NCI-H2171 (cell line): Measurements from ENCODE around the gene GPR31.

Source experiments
- DNase-seq: peaks from one replicate; lab custom pipeline; 2025; lab: John Stamatoyannopoulos, UW

The GPR31 gene

GRCh38 chr6:167137881-167138280, 19.9 kb downstream of the GPR31 start:
- no peak for DNase-seq

- DNase-seq, result no peak
Measured at GRCh38 chr6:167137081-167137480, 20.7 kb downstream of the GPR31 start.

- no peak for DNase-seq
Measured at GRCh38 chr6:167136376-167136775, 21.4 kb downstream of the GPR31 start.

- no peak for DNase-seq
Measured at GRCh38 chr6:167134448-167135328, 23.1 kb downstream of the GPR31 start.

- DNase-seq, result no peak
Measured at GRCh38 chr6:167130712-167131684, 26.8 kb downstream of the GPR31 start.

GRCh38 chr6:167130008-167130677, 27.6 kb downstream of the GPR31 start:
- no peak for DNase-seq

- no peak for DNase-seq
Measured at GRCh38 chr6:167129562-167129961, 28.2 kb downstream of the GPR31 start.

GRCh38 chr6:167129159-167129558, 28.6 kb downstream of the GPR31 start:
- DNase-seq, result no peak

GRCh38 chr6:167127785-167128531, 29.8 kb downstream of the GPR31 start:
- DNase-seq, result no peak

- no peak for DNase-seq
Measured at GRCh38 chr6:167125855-167126349, 31.9 kb downstream of the GPR31 start.

- DNase-seq, result no peak
Measured at GRCh38 chr6:167125410-167125809, 32.4 kb downstream of the GPR31 start.

- no peak for DNase-seq
Measured at GRCh38 chr6:167124753-167125152, 33.0 kb downstream of the GPR31 start.

GRCh38 chr6:167122827-167123657, 34.7 kb downstream of the GPR31 start, which contains the start of gene CCR6:
CCR6 (plus strand) TSS chr6:167123096; CDS start chr6:167136135, 13,039 bp downstream.
- no peak for DNase-seq

- no peak for DNase-seq
Measured at GRCh38 chr6:167122041-167122826, 35.5 kb downstream of the GPR31 start.

GRCh38 chr6:167121335-167121841, 36.4 kb downstream of the GPR31 start:
- no peak for DNase-seq

GRCh38 chr6:167120583-167120903, 37.2 kb downstream of the GPR31 start:
- no peak for DNase-seq

- DNase-seq, result no peak
Measured at GRCh38 chr6:167119670-167120582, 37.9 kb downstream of the GPR31 start.

GRCh38 chr6:167118839-167119238, 38.9 kb downstream of the GPR31 start:
- DNase-seq, result no peak
